Measurements from ENCODE around the gene VWA3B.

The VWA3B gene

GRCh38 chr2:98172150-98172765 lies 85.3 kb downstream of the VWA3B start:
- no peak for DNase-seq (ENCODE audit: low spot score)

- DNase-seq (ENCODE audit: low spot score), result no peak
Observed at GRCh38 chr2:98172951-98173350, 86.0 kb downstream of the VWA3B start.

GRCh38 chr2:98175811-98176210 lies 88.8 kb downstream of the VWA3B start:
- no peak for DNase-seq (ENCODE audit: low spot score)

GRCh38 chr2:98177286-98177685 lies 90.3 kb downstream of the VWA3B start:
- DNase-seq (ENCODE audit: low spot score), result no peak

GRCh38 chr2:98177986-98178385 lies 91.0 kb downstream of the VWA3B start:
- no peak for DNase-seq (ENCODE audit: low spot score)

- peak; percentile 70 for DNase-seq (ENCODE audit: low spot score)
Observed at GRCh38 chr2:98180456-98180855, 93.5 kb downstream of the VWA3B start.

GRCh38 chr2:98181346-98181745 lies 94.4 kb downstream of the VWA3B start:
- DNase-seq (ENCODE audit: low spot score), result no peak

GRCh38 chr2:98185801-98186200 lies 98.8 kb downstream of the VWA3B start:
- no peak for DNase-seq (ENCODE audit: low spot score)

- no peak for DNase-seq (ENCODE audit: low spot score)
Observed at GRCh38 chr2:98187194-98187593, 100.2 kb downstream of the VWA3B start.

- peak; percentile 68 for DNase-seq (ENCODE audit: low spot score)
Observed at GRCh38 chr2:98188351-98189046, 101.5 kb downstream of the VWA3B start.

- DNase-seq (ENCODE audit: low spot score), result no peak
Observed at GRCh38 chr2:98191883-98192282, 104.9 kb downstream of the VWA3B start.

GRCh38 chr2:98201576-98201975 lies 114.6 kb downstream of the VWA3B start:
- DNase-seq (ENCODE audit: low spot score), result no peak

- no peak for DNase-seq (ENCODE audit: low spot score)
Observed at GRCh38 chr2:98205889-98206288, 118.9 kb downstream of the VWA3B start.

- DNase-seq (ENCODE audit: low spot score), result no peak
Observed at GRCh38 chr2:98212092-98213000, 125.4 kb downstream of the VWA3B start.

- DNase-seq (ENCODE audit: low spot score), result peak; percentile 22
Observed at GRCh38 chr2:98216616-98217015, 129.6 kb downstream of the VWA3B start.

GRCh38 chr2:98219152-98219551 lies 132.2 kb downstream of the VWA3B start:
- DNase-seq (ENCODE audit: low spot score), result no peak

GRCh38 chr2:98233941-98234340 lies 147.0 kb downstream of the VWA3B start:
- DNase-seq (ENCODE audit: low spot score), result no peak

GRCh38 chr2:98234776-98235175 lies 147.8 kb downstream of the VWA3B start:
- DNase-seq (ENCODE audit: low spot score), result no peak

GRCh38 chr2:98236935-98237334 lies 150.0 kb downstream of the VWA3B start:
- DNase-seq (ENCODE audit: low spot score), result no peak

GRCh38 chr2:98240786-98241398 lies 153.9 kb downstream of the VWA3B start:
- no peak for DNase-seq (ENCODE audit: low spot score)

GRCh38 chr2:98241592-98241991 lies 154.6 kb downstream of the VWA3B start:
- DNase-seq (ENCODE audit: low spot score), result no peak

- no peak for DNase-seq (ENCODE audit: low spot score)
Observed at GRCh38 chr2:98242003-98242402, 155.0 kb downstream of the VWA3B start.
